HepG2 (cell line): ENCODE data around the gene NGEF. TPM values are rescaled to one million over a fixed set of nuclear protein-coding genes. Genes with fewer than 3 reads are reported as not detected.

Experiments
- CBX5 ChIP-seq: sonication (generic); formaldehyde crosslinking; IDR thresholded peaks from 2 replicates; pipeline ENCODE4 v1.4.0; 2020; ENCODE audit warnings: missing genetic modification reagents, borderline replicate concordance
- CCDC6 ChIP-seq: sonication (generic); formaldehyde crosslinking; IDR thresholded peaks from 2 replicates; pipeline ENCODE4 v1.8.1; 2022; ENCODE audit warnings: mild to moderate bottlenecking, missing genetic modification reagents, moderate library complexity
- DBP ChIP-seq: sonication (generic); formaldehyde crosslinking; IDR thresholded peaks from 2 replicates; pipeline ENCODE4 v1.4.0; 2020; ENCODE audit warnings: missing genetic modification reagents; ENCODE audit errors: not compliant biosample characterization
- EED ChIP-seq: sonication (generic); formaldehyde crosslinking; IDR thresholded peaks from 2 replicates; pipeline ENCODE4 v1.5.0; 2020; ENCODE audit warnings: mild to moderate bottlenecking, missing genetic modification reagents
- HOXD1 ChIP-seq: sonication (generic); formaldehyde crosslinking; IDR thresholded peaks from 2 replicates; pipeline ENCODE4 v1.5.0; 2020; ENCODE audit warnings: missing genetic modification reagents
- NR2C2 ChIP-seq: sonication (generic); formaldehyde crosslinking; IDR thresholded peaks from 2 replicates; pipeline ENCODE4 v1.4.0; 2020; ENCODE audit warnings: missing genetic modification reagents, mild to moderate bottlenecking, moderate library complexity, borderline replicate concordance
- SP140L ChIP-seq: sonication (generic); formaldehyde crosslinking; IDR thresholded peaks from 2 replicates; pipeline ENCODE4 v1.4.0; 2020; ENCODE audit warnings: missing genetic modification reagents, borderline replicate concordance
- SP5 ChIP-seq: IDR thresholded peaks from 2 replicates; pipeline ENCODE4 v1.6.1; 2016; ENCODE audit warnings: low read depth, borderline replicate concordance
- TARDBP ChIP-seq: sonication (generic); formaldehyde crosslinking; IDR thresholded peaks from 2 replicates; pipeline ENCODE4 v1.8.0; 2022; ENCODE audit warnings: mild to moderate bottlenecking, missing genetic modification reagents
- YEATS2 ChIP-seq: sonication (generic); formaldehyde crosslinking; IDR thresholded peaks from 2 replicates; pipeline ENCODE4 v1.4.0; 2020; ENCODE audit warnings: missing genetic modification reagents, borderline replicate concordance
- ZNF274 ChIP-seq: sonication (generic); formaldehyde crosslinking; IDR thresholded peaks from 2 replicates; pipeline ENCODE4 v1.5.1; 2020; ENCODE audit warnings: mild to moderate bottlenecking, missing genetic modification reagents
- ZNF3 ChIP-seq: IDR thresholded peaks from 2 replicates; pipeline ENCODE4 v1.7.0; 2017; ENCODE audit warnings: inconsistent platforms
- ZNF30 ChIP-seq: sonication (generic); formaldehyde crosslinking; IDR thresholded peaks from 2 replicates; pipeline ENCODE4 v1.5.0; 2020; ENCODE audit warnings: mild to moderate bottlenecking, missing genetic modification reagents
- ZNF441 ChIP-seq: sonication (generic); formaldehyde crosslinking; IDR thresholded peaks from 2 replicates; pipeline ENCODE4 v1.7.0; 2021; ENCODE audit warnings: missing genetic modification reagents, borderline replicate concordance
- ZNF619 ChIP-seq: sonication (generic); formaldehyde crosslinking; IDR thresholded peaks from 2 replicates; pipeline ENCODE4 v1.4.0; 2020; ENCODE audit warnings: mild to moderate bottlenecking, missing genetic modification reagents
- ZNF703 ChIP-seq: sonication (generic); formaldehyde crosslinking; IDR thresholded peaks from 2 replicates; pipeline ENCODE4 v1.5.1; 2020; ENCODE audit warnings: missing genetic modification reagents, mild to moderate bottlenecking, moderate library complexity, borderline replicate concordance
- ZNF784 ChIP-seq: sonication (generic); formaldehyde crosslinking; IDR thresholded peaks from 2 replicates; pipeline ENCODE4 v1.5.1; 2020; ENCODE audit warnings: missing genetic modification reagents, mild to moderate bottlenecking, borderline replicate concordance
- ZNF879 ChIP-seq: sonication (generic); formaldehyde crosslinking; IDR thresholded peaks from 2 replicates; pipeline ENCODE4 v1.8.1; 2023; ENCODE audit warnings: missing genetic modification reagents
- polyA plus RNA-seq, 8 experiments: library from polyadenylated mRNA; depleted of rRNA in 3 of 8; stranded (reverse) in 7 of 8; unstranded in 1 of 8; fragments of >200 nt; fragmentation: Illumina TruSeq in 4 of 8; extraction: Trizol in 4 of 8; gene quantifications; 2 replicates each; pipeline versions ENCODE4 v1.2.1 to v1.2.3, GENCODE V29; 2011 to 2016; ENCODE audit warnings: low read depth in 4 of 8, missing spikeins in 1 of 8, mixed read lengths in 1 of 8; ENCODE audit not compliant: insufficient read depth in 1 of 8
- total RNA-seq, 5 experiments: library from RNA; depleted of rRNA; stranded (reverse); fragments of >200 nt; fragmentation: Illumina TruSeq; extraction: Trizol; gene quantifications; 2 replicates each; pipeline ENCODE4 v1.2.3, GENCODE V29; 2016; ENCODE audit warnings: low read depth in 1 of 5
- TF ChIP-seq, protein P1 (sequence below): sonication (generic); formaldehyde crosslinking; IDR thresholded peaks from 2 replicates; pipeline ENCODE4 v1.8.0; 2022; ENCODE audit warnings: mild to moderate bottlenecking, missing genetic modification reagents, borderline replicate concordance
- TF ChIP-seq, protein P2 (sequence below): sonication (generic); IDR thresholded peaks from 2 replicates; pipeline ENCODE4 v1.6.1; 2016; ENCODE audit warnings: low read depth, borderline replicate concordance
- TF ChIP-seq, protein P3 (sequence below): IDR thresholded peaks from 2 replicates; pipeline ENCODE4 v1.6.1; 2016
- TF ChIP-seq, protein P4 (sequence below): sonication (generic); formaldehyde crosslinking; IDR thresholded peaks from 2 replicates; pipeline ENCODE4 v1.4.0; 2020; ENCODE audit warnings: missing genetic modification reagents, borderline replicate concordance
- TF ChIP-seq, protein P5 (sequence below): sonication (generic); formaldehyde crosslinking; IDR thresholded peaks from 2 replicates; pipeline ENCODE4 v1.8.1; 2023; ENCODE audit warnings: missing genetic modification reagents, mild to moderate bottlenecking, borderline replicate concordance

Gene NGEF
- total and polyA plus RNA-seq, 2 of the 13 experiments (the other 11 are each of a cell fraction or from before 2014, with no cell fraction given): 14.4 to 36.9 TPM

DNA sequence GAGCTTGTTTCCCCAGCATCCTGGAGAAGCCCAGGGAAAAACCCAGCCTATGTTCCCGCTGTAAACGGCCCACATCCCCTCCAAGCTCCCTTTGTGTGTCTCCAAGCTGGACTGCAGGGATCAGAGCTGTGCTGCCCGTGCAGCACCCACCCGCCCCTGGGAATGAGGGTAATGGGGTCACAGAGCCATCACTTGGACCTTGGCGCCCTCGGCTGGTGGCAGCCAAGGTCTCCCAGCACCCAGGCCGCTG lies 46.4 kb upstream of the NGEF start (continued):
- TF ChIP-seq, protein P1, sequence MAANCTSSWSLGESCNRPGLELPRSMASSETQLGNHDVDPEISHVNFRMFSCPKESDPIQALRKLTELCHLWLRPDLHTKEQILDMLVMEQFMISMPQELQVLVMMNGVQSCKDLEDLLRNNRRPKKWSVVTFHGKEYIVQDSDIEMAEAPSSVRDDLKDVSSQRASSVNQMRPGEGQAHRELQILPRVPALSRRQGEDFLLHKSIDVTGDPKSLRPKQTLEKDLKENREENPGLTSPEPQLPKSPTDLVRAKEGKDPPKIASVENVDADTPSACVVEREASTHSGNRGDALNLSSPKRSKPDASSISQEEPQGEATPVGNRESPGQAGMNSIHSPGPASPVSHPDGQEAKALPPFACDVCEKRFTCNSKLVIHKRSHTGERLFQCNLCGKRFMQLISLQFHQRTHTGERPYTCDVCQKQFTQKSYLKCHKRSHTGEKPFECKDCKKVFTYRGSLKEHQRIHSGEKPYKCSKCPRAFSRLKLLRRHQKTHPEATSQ (CRISPR knock-in tag): no peak
- no peak for TF ChIP-seq YEATS2
- TF ChIP-seq ZNF274 (CRISPR knock-in tag): no peak
- TF ChIP-seq DBP: no peak
- TF ChIP-seq, protein P2, sequence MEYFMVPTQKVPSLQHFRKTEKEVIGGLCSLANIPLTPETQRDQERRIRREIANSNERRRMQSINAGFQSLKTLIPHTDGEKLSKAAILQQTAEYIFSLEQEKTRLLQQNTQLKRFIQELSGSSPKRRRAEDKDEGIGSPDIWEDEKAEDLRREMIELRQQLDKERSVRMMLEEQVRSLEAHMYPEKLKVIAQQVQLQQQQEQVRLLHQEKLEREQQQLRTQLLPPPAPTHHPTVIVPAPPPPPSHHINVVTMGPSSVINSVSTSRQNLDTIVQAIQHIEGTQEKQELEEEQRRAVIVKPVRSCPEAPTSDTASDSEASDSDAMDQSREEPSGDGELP: peak; percentile 39; the same call in 1 of the 2 replicates
- TF ChIP-seq NR2C2: peak; percentile 50; the same call in 1 of the 2 replicates
- TF ChIP-seq, protein P3, sequence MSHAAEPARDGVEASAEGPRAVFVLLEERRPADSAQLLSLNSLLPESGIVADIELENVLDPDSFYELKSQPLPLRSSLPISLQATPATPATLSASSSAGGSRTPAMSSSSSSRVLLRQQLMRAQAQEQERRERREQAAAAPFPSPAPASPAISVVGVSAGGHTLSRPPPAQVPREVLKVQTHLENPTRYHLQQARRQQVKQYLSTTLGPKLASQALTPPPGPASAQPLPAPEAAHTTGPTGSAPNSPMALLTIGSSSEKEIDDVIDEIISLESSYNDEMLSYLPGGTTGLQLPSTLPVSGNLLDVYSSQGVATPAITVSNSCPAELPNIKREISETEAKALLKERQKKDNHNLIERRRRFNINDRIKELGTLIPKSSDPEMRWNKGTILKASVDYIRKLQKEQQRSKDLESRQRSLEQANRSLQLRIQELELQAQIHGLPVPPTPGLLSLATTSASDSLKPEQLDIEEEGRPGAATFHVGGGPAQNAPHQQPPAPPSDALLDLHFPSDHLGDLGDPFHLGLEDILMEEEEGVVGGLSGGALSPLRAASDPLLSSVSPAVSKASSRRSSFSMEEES: no peak
- no peak for TF ChIP-seq ZNF30 (CRISPR knock-in tag)
- TF ChIP-seq ZNF3 (CRISPR knock-in tag): 0 out of 2 replicates have a peak, but pooled peaks have one; percentile 21
- 0 out of 2 replicates have a peak, but pooled peaks have one; percentile 52 for TF ChIP-seq ZNF441 (CRISPR knock-in tag)
- TF ChIP-seq ZNF703 (CRISPR knock-in tag): no peak
- peak; percentile 32; the same call in 1 of the 2 replicates for TF ChIP-seq ZNF619 (CRISPR knock-in tag)
- no peak; the same call in 1 of the 2 replicates for TF ChIP-seq CCDC6 (CRISPR knock-in tag)
- TF ChIP-seq TARDBP: peak; percentile 63; the same call in 1 of the 2 replicates
- peak; percentile 40; the same call in 1 of the 2 replicates for TF ChIP-seq SP5 (CRISPR knock-in tag)
- TF ChIP-seq ZNF784 (CRISPR knock-in tag): 0 out of 2 replicates have a peak, but pooled peaks have one; percentile 16
- no peak for TF ChIP-seq SP140L (CRISPR knock-in tag)
- no peak for TF ChIP-seq HOXD1 (CRISPR knock-in tag)
- TF ChIP-seq CBX5 (CRISPR knock-in tag): peak; percentile 25; the same call in 1 of the 2 replicates
- no peak for TF ChIP-seq ZNF879
- TF ChIP-seq, protein P4, sequence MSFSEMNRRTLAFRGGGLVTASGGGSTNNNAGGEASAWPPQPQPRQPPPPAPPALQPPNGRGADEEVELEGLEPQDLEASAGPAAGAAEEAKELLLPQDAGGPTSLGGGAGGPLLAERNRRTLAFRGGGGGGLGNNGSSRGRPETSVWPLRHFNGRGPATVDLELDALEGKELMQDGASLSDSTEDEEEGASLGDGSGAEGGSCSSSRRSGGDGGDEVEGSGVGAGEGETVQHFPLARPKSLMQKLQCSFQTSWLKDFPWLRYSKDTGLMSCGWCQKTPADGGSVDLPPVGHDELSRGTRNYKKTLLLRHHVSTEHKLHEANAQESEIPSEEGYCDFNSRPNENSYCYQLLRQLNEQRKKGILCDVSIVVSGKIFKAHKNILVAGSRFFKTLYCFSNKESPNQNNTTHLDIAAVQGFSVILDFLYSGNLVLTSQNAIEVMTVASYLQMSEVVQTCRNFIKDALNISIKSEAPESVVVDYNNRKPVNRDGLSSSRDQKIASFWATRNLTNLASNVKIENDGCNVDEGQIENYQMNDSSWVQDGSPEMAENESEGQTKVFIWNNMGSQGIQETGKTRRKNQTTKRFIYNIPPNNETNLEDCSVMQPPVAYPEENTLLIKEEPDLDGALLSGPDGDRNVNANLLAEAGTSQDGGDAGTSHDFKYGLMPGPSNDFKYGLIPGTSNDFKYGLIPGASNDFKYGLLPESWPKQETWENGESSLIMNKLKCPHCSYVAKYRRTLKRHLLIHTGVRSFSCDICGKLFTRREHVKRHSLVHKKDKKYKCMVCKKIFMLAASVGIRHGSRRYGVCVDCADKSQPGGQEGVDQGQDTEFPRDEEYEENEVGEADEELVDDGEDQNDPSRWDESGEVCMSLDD: no peak
- TF ChIP-seq EED (CRISPR knock-in tag): no peak
- TF ChIP-seq, protein P5, sequence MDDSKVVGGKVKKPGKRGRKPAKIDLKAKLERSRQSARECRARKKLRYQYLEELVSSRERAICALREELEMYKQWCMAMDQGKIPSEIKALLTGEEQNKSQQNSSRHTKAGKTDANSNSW (CRISPR knock-in tag): no peak
